Measurements from ENCODE around the gene PRIMA1. TPM values are rescaled to one million over a fixed set of nuclear protein-coding genes. Genes with fewer than 3 reads are reported as not detected.

PRIMA1 gene
- total RNA-seq, 1 donor from 2014 or later, result not detected

Other genes with a start within 250 kb of the PRIMA1 start
- not detected in 2 replicates for gene FAM181A, start 138.9 kb upstream of the PRIMA1 start, total RNA-seq
- gene ASB2, start 188.1 kb upstream of the PRIMA1 start, total RNA-seq, result 21.1 and 21.6 TPM in 2 replicates
- gene CCDC197, start 208.8 kb upstream of the PRIMA1 start, total RNA-seq, result not detected in 2 replicates
- gene OTUB2, start 237.9 kb upstream of the PRIMA1 start, total RNA-seq, result 1.3 and 1.7 TPM in 2 replicates

Measured in activated CD4-positive, alpha-beta T cell treated with anti-CD3 and anti-CD28 coated beads, Interleukin-2, amount 10 ng/mL, durations not matched to agents 24 days and 14 days (primary cell).